ENCODE data around the gene ADAMTSL5. TPM values are rescaled to one million over a fixed set of nuclear protein-coding genes. Genes with fewer than 3 reads are reported as not detected.
"Not testable (repeated sequence)": the region's sequence is repeated elsewhere in the genome, so short reads cannot be mapped to it uniquely, and the experiment has no call there.

The ADAMTSL5 gene
- total RNA-seq, 1 experiment from 2014 or later = 9.6 TPM

GRCh38 chr19:1521636-1522035 lies 8.8 kb upstream of the ADAMTSL5 start:
- Mint-ChIP-seq H3K4me3 (ENCODE audit: low read depth, unreplicated experiment) (no peak overlapping the region), H3K27ac (ENCODE audit: unreplicated experiment) (no peak overlapping the region), H3K9me3 (ENCODE audit: low read depth, unreplicated experiment) (no peaks in the 10 kb centered on the region), H3K27me3 (ENCODE audit: unreplicated experiment) (peaks cover 29% of the 10 kb centered on the region), H3K36me3 (ENCODE audit: insufficient read depth, unreplicated experiment) (no peaks in the 10 kb centered on the region), H3K4me1 (ENCODE audit: low read depth, unreplicated experiment) (peaks cover 6% of the 10 kb centered on the region)
- CTCF ChIA-PET = interaction anchor here (0.6 kb wide), 1 partner anchor 290 kb away, joined by 5 read pairs; no protein-coding TSS in a partner anchor
- intact Hi-C loops (cut with micrococcal nuclease; ENCODE audit: unreplicated experiment) = no loop called here
- no peak for TF ChIP-seq CTCF (IDR thresholded peaks at IDR 0.05; ENCODE audit: unreplicated experiment)
- BruUV-seq (replicated peaks) = no TSS peak
- no peak for DNase-seq

GRCh38 chr19:1520203-1520780 lies 7.5 kb upstream of the ADAMTSL5 start:
- peak; percentile 32 for DNase-seq
- no peak overlapping the region for H3K27ac Mint-ChIP-seq (ENCODE audit: unreplicated experiment)
- no peaks in the 10 kb centered on the region for H3K9me3 Mint-ChIP-seq (ENCODE audit: low read depth, unreplicated experiment)
- H3K27me3 Mint-ChIP-seq (ENCODE audit: unreplicated experiment) = peaks cover 16% of the 10 kb centered on the region
- CTCF ChIA-PET = no interaction called here
- no peak overlapping the region for H3K4me3 Mint-ChIP-seq (ENCODE audit: low read depth, unreplicated experiment)
- no peaks in the 10 kb centered on the region for H3K4me1 Mint-ChIP-seq (ENCODE audit: low read depth, unreplicated experiment)
- no TSS peak for BruUV-seq (replicated peaks)
- no peak for TF ChIP-seq CTCF (IDR thresholded peaks at IDR 0.05; ENCODE audit: unreplicated experiment)
- intact Hi-C loops (cut with micrococcal nuclease; ENCODE audit: unreplicated experiment) = no loop called here
- no peaks in the 10 kb centered on the region for H3K36me3 Mint-ChIP-seq (ENCODE audit: insufficient read depth, unreplicated experiment)

- H3K27ac Mint-ChIP-seq (ENCODE audit: unreplicated experiment); H3K9me3 Mint-ChIP-seq (ENCODE audit: low read depth, unreplicated experiment); H3K36me3 Mint-ChIP-seq (ENCODE audit: insufficient read depth, unreplicated experiment); H3K4me3 Mint-ChIP-seq (ENCODE audit: low read depth, unreplicated experiment); intact Hi-C loops (cut with micrococcal nuclease; ENCODE audit: unreplicated experiment); DNase-seq; H3K4me1 Mint-ChIP-seq (ENCODE audit: low read depth, unreplicated experiment); CTCF ChIA-PET; BruUV-seq (replicated peaks): not testable (repeated sequence)
- H3K27me3 Mint-ChIP-seq (ENCODE audit: unreplicated experiment) = peaks cover 11% of the 10 kb centered on the region
These were observed 7.0 kb upstream of the ADAMTSL5 start for GRCh38 chr19:1519802-1520201.

GRCh38 chr19:1518471-1518870 lies 5.7 kb upstream of the ADAMTSL5 start:
- DNase-seq = no peak
- Mint-ChIP-seq H3K9me3 (ENCODE audit: low read depth, unreplicated experiment) (no peaks in the 10 kb centered on the region), H3K27me3 (ENCODE audit: unreplicated experiment) (no peaks in the 10 kb centered on the region), H3K36me3 (ENCODE audit: insufficient read depth, unreplicated experiment) (no peaks in the 10 kb centered on the region), H3K4me1 (ENCODE audit: low read depth, unreplicated experiment) (no peaks in the 10 kb centered on the region), H3K27ac (ENCODE audit: unreplicated experiment) (no peak overlapping the region), H3K4me3 (ENCODE audit: low read depth, unreplicated experiment) (no peak overlapping the region)
- no TSS peak for BruUV-seq (replicated peaks)
- TF ChIP-seq CTCF (IDR thresholded peaks at IDR 0.05; ENCODE audit: unreplicated experiment) = no peak
- intact Hi-C loops (cut with micrococcal nuclease; ENCODE audit: unreplicated experiment) = no loop called here
- CTCF ChIA-PET = interaction anchor here (0.7 kb wide), 1 partner anchor 52 kb away, joined by 6 read pairs; no protein-coding TSS in a partner anchor

GRCh38 chr19:1516395-1516753 lies 3.6 kb upstream of the ADAMTSL5 start:
- CTCF ChIA-PET = no interaction called here
- no peak overlapping the region for H3K27ac Mint-ChIP-seq (ENCODE audit: unreplicated experiment)
- BruUV-seq (replicated peaks) = no TSS peak
- H3K27me3 Mint-ChIP-seq (ENCODE audit: unreplicated experiment) = no peaks in the 10 kb centered on the region
- intact Hi-C loops (cut with micrococcal nuclease; ENCODE audit: unreplicated experiment) = no loop called here
- TF ChIP-seq CTCF (IDR thresholded peaks at IDR 0.05; ENCODE audit: unreplicated experiment) = no peak
- peaks cover 8% of the 10 kb centered on the region for H3K36me3 Mint-ChIP-seq (ENCODE audit: insufficient read depth, unreplicated experiment)
- no peaks in the 10 kb centered on the region for H3K4me1 Mint-ChIP-seq (ENCODE audit: low read depth, unreplicated experiment)
- no peaks in the 10 kb centered on the region for H3K9me3 Mint-ChIP-seq (ENCODE audit: low read depth, unreplicated experiment)
- DNase-seq = no peak
- no peak overlapping the region for H3K4me3 Mint-ChIP-seq (ENCODE audit: low read depth, unreplicated experiment)
